ENCODE measurements around the gene HOXC5.

DNA sequence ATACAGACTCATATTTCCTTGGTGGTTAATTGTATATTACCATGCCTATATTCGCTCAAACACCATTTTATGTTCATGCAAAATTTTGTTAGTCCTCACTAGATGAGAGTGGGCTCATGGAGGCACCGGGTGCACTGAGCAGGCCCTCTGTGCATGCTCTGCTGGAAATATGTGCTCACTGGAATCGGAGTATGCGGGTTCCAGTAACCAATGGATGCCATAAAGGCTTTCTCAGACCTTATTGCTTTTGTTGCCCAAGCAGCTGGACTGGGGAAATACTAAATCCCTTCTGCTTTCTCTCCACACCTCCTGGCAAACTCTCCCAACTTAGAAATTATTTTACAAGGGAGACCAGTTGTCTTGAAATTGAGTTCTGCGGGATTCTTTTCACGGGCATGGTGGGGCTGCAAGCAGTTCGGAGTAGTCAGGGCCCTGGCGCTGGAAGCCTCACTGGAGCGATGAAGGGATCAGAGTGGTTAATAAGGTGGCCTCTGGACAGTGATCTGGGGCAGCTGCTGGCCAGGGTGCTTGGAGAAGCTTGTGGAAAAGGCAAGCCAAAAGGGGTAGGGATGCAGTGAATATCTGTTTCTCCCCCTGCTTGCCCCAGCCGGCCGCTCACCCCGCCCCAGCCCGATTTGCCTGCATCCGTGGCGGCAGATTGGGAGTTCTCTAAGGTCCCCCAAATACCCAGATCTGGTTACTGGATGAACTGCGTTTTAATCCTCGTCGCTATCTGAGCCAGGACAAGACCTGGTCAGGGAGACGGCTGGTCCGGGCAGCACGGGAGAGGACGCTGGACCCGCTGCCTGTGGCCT is 12.1 kb upstream of the HOXC5 start:
- TF ChIP-seq, protein P1, sequence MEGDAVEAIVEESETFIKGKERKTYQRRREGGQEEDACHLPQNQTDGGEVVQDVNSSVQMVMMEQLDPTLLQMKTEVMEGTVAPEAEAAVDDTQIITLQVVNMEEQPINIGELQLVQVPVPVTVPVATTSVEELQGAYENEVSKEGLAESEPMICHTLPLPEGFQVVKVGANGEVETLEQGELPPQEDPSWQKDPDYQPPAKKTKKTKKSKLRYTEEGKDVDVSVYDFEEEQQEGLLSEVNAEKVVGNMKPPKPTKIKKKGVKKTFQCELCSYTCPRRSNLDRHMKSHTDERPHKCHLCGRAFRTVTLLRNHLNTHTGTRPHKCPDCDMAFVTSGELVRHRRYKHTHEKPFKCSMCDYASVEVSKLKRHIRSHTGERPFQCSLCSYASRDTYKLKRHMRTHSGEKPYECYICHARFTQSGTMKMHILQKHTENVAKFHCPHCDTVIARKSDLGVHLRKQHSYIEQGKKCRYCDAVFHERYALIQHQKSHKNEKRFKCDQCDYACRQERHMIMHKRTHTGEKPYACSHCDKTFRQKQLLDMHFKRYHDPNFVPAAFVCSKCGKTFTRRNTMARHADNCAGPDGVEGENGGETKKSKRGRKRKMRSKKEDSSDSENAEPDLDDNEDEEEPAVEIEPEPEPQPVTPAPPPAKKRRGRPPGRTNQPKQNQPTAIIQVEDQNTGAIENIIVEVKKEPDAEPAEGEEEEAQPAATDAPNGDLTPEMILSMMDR (IDR thresholded peaks at IDR 0.05): no peak
- TF ChIP-seq, protein P2, sequence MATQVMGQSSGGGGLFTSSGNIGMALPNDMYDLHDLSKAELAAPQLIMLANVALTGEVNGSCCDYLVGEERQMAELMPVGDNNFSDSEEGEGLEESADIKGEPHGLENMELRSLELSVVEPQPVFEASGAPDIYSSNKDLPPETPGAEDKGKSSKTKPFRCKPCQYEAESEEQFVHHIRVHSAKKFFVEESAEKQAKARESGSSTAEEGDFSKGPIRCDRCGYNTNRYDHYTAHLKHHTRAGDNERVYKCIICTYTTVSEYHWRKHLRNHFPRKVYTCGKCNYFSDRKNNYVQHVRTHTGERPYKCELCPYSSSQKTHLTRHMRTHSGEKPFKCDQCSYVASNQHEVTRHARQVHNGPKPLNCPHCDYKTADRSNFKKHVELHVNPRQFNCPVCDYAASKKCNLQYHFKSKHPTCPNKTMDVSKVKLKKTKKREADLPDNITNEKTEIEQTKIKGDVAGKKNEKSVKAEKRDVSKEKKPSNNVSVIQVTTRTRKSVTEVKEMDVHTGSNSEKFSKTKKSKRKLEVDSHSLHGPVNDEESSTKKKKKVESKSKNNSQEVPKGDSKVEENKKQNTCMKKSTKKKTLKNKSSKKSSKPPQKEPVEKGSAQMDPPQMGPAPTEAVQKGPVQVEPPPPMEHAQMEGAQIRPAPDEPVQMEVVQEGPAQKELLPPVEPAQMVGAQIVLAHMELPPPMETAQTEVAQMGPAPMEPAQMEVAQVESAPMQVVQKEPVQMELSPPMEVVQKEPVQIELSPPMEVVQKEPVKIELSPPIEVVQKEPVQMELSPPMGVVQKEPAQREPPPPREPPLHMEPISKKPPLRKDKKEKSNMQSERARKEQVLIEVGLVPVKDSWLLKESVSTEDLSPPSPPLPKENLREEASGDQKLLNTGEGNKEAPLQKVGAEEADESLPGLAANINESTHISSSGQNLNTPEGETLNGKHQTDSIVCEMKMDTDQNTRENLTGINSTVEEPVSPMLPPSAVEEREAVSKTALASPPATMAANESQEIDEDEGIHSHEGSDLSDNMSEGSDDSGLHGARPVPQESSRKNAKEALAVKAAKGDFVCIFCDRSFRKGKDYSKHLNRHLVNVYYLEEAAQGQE (IDR thresholded peaks at IDR 0.05; ENCODE audit: insufficient read depth in 1 of 2, low read depth in 2 of 2, low read length in 1 of 2): peak in 1 of 2 experiments; percentile 13; a peak in 1 of 4 replicates
- TF ChIP-seq TCF7L2 (IDR thresholded peaks at IDR 0.05; ENCODE audit: low read depth, low read length): no peak
- TF ChIP-seq POLR2AphosphoS5 (IDR thresholded peaks at IDR 0.05; ENCODE audit: low read depth, low read length): no peak

Measured in Panc1 (cell line).